Retinal pigment epithelial cell (primary cell): ENCODE data around the gene ERI3.

Experiments
- DNase-seq: peaks from one replicate; pipeline ENCODE4 v3.0.0-alpha.2; 2010; ENCODE audit warnings: low read depth
- H3K4me3 ChIP-seq: 2 replicates; pipeline ENCODE4 v1.5.1; 2011; ENCODE audit warnings: mild to moderate bottlenecking, low read length, control low read depth, moderate library complexity
- TF ChIP-seq, protein P1 (sequence below): conservative IDR thresholded peaks from 2 replicates; pipeline ENCODE4 v1.5.1; 2011; ENCODE audit warnings: low read depth, low read length, control low read depth, inconsistent platforms

Gene ERI3

DNA sequence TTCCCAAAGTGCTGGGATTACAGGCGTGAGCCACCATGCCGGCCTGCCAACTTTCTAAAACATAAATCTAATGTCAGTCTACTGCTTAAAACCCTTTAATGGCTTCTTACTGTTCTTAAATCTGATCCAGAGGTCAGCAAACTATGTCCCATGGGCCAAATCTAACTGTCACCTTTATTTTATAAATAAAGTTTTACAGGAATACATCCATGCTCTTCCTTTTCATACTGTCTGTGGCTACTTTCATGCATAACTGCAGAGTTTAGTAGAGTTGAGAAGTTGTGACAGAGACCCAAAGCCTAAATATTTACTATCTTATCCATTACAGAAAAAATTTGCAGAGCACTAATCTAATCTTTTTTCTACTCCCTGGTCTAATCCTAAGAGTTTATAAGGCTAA lies 3.8 kb downstream of the ERI3 start:
- no peak for DNase-seq
- H3K4me3 ChIP-seq, result no peak overlapping the region
- TF ChIP-seq, protein P1, sequence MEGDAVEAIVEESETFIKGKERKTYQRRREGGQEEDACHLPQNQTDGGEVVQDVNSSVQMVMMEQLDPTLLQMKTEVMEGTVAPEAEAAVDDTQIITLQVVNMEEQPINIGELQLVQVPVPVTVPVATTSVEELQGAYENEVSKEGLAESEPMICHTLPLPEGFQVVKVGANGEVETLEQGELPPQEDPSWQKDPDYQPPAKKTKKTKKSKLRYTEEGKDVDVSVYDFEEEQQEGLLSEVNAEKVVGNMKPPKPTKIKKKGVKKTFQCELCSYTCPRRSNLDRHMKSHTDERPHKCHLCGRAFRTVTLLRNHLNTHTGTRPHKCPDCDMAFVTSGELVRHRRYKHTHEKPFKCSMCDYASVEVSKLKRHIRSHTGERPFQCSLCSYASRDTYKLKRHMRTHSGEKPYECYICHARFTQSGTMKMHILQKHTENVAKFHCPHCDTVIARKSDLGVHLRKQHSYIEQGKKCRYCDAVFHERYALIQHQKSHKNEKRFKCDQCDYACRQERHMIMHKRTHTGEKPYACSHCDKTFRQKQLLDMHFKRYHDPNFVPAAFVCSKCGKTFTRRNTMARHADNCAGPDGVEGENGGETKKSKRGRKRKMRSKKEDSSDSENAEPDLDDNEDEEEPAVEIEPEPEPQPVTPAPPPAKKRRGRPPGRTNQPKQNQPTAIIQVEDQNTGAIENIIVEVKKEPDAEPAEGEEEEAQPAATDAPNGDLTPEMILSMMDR, result no peak

GRCh38 chr1:44348061-44348485 lies 7.0 kb downstream of the ERI3 start:
- DNase-seq, result no peak
- TF ChIP-seq, protein P1, result no peak

GRCh38 chr1:44347280-44347679 lies 7.8 kb downstream of the ERI3 start:
- no peak for DNase-seq
- TF ChIP-seq, protein P1, result no peak
- no peak overlapping the region for H3K4me3 ChIP-seq

More at GRCh38 chr1:44348061-44348485, 7.0 kb downstream of the ERI3 start:
- no peak overlapping the region for H3K4me3 ChIP-seq

DNA sequence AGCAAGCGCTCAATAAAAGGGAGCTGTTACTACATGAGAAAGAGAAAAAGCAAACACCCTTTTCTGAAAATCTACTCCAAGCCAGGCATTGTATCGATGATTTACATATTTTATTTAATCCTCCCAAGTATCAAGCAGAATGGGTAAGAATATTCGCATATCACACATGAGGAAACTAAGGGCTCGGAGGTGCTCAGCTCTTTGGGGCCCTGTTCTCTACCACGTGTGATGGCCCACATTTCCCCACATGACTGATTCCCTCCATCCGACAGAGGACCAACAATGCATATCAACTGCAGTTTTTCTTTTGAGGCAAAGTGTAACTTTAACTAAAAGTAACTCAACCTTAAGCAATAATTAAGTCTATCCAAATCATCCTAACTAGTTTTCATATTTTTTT lies 8.2 kb downstream of the ERI3 start:
- DNase-seq, result no peak
- no peak overlapping the region for H3K4me3 ChIP-seq
- TF ChIP-seq, protein P1, result no peak

- TF ChIP-seq, protein P1, result no peak
- H3K4me3 ChIP-seq, result no peak overlapping the region
- DNase-seq, result no peak
These were observed 8.9 kb downstream of the ERI3 start for GRCh38 chr1:44346184-44346583.

DNA sequence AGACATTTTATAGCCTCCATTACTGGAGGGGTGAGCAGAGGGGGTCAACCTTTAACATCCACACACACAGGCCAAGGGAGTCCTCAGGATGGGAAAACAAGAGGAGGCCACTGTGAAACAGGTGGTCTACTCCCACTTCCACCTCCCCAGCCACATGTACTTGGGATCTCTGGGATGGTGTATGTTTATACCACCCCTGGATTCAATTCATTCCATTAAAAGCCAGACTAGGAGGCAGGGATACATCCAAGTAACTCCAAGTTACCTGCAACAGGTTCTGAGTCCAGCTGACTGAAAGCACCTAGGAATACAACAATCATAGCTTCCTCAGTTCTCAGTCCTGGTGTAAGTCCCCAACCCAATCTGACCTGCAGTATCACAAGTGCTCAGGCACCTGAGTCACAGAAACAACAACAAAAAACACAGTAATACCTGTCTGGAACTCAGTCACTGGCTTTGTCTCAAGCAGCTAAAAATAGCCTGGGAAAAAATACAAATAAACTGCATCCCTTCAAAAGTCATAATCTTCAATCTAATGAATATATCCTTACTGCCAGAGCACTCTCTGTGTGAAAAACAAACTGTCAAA lies 9.8 kb downstream of the ERI3 start:
- DNase-seq, result no peak
- H3K4me3 ChIP-seq, result no peak overlapping the region
- TF ChIP-seq, protein P1, result no peak

GRCh38 chr1:44339731-44340130 lies 15.3 kb downstream of the ERI3 start:
- H3K4me3 ChIP-seq, result no peak overlapping the region
- DNase-seq, result no peak
- TF ChIP-seq, protein P1, result no peak
